ENCODE measurements around the gene XAGE5.

The XAGE5 gene

GRCh38 chrX:52821079-52821760, 10.1 kb downstream of the XAGE5 start:
- Histone ChIP-seq H3K4me1 (ENCODE audit: control insufficient read depth, insufficient read depth, low read length) (no peaks in the 10 kb centered on the region), H3K9me3 (ENCODE audit: control insufficient read depth, insufficient read depth, low read depth, low read length) (no peaks in the 10 kb centered on the region), H3K36me3 (ENCODE audit: control insufficient read depth in 2 of 2, insufficient read depth in 1 of 2, low read length in 2 of 2) (no peaks in the 10 kb centered on the region), H3K4me3 (ENCODE audit: low read depth, low read length) (no peak overlapping the region), H3K27ac (ENCODE audit: extremely low read depth, low read depth, low read length) (no peak overlapping the region)
- TF ChIP-seq ZNF785 (tag by site-specific recombination; IDR thresholded peaks at IDR 0.05) (no peak), ZNF701 (tag by site-specific recombination; IDR thresholded peaks at IDR 0.05) (no peak), ZNF274 (IDR thresholded peaks at IDR 0.05; ENCODE audit: low read length) (no peak), ZNF274 (tag by site-specific recombination; IDR thresholded peaks at IDR 0.05; ENCODE audit: borderline replicate concordance) (no peak), ZNF292 (tag by site-specific recombination; IDR thresholded peaks at IDR 0.05; ENCODE audit: borderline replicate concordance, low read depth) (no peak), OVOL3 (tag by site-specific recombination; IDR thresholded peaks at IDR 0.05) (no peak), ZNF112 (tag by site-specific recombination; IDR thresholded peaks at IDR 0.05) (no peak), REST (tag by site-specific recombination; IDR thresholded peaks at IDR 0.05) (no peak), ZNF76 (tag by site-specific recombination; IDR thresholded peaks at IDR 0.05; ENCODE audit: borderline replicate concordance, low read depth) (no peak), ZNF48 (tag by site-specific recombination; IDR thresholded peaks at IDR 0.05) (no peak), KLF10 (tag by site-specific recombination; IDR thresholded peaks at IDR 0.05) (no peak), ZNF202 (tag by site-specific recombination; IDR thresholded peaks at IDR 0.05; ENCODE audit: borderline replicate concordance) (no peak), ZNF350 (tag by site-specific recombination; IDR thresholded peaks at IDR 0.05) (no peak), ZNF391 (tag by site-specific recombination; IDR thresholded peaks at IDR 0.05; ENCODE audit: borderline replicate concordance, low read depth) (no peak), PBX3 (CRISPR knock-in tag; IDR thresholded peaks at IDR 0.05) (no peak), PRDM6 (tag by site-specific recombination; IDR thresholded peaks at IDR 0.05) (no peak), ZNF530 (tag by site-specific recombination; IDR thresholded peaks at IDR 0.05; ENCODE audit: low read depth) (no peak), KLF9 (tag by site-specific recombination; IDR thresholded peaks at IDR 0.05; ENCODE audit: low read depth) (no peak), ZNF561 (tag by site-specific recombination; IDR thresholded peaks at IDR 0.05; ENCODE audit: borderline replicate concordance) (no peak), ZNF529 (tag by site-specific recombination; IDR thresholded peaks at IDR 0.05; ENCODE audit: insufficient replicate concordance) (no peak)
- ChIA-PET POLR2A (no interaction called here), CTCF (no interaction called here)
